ENCODE results near the gene TNS4. TPM values are rescaled to one million over a fixed set of nuclear protein-coding genes. Genes with fewer than 3 reads are reported as not detected.
A peak's percentile ranks its signal among the peaks of the same experiment; 100 is the strongest.

The TNS4 gene
- total and polyA plus RNA-seq, 2 of the 4 experiments (the other 2 are of a cell fraction), result not detected

DNA sequence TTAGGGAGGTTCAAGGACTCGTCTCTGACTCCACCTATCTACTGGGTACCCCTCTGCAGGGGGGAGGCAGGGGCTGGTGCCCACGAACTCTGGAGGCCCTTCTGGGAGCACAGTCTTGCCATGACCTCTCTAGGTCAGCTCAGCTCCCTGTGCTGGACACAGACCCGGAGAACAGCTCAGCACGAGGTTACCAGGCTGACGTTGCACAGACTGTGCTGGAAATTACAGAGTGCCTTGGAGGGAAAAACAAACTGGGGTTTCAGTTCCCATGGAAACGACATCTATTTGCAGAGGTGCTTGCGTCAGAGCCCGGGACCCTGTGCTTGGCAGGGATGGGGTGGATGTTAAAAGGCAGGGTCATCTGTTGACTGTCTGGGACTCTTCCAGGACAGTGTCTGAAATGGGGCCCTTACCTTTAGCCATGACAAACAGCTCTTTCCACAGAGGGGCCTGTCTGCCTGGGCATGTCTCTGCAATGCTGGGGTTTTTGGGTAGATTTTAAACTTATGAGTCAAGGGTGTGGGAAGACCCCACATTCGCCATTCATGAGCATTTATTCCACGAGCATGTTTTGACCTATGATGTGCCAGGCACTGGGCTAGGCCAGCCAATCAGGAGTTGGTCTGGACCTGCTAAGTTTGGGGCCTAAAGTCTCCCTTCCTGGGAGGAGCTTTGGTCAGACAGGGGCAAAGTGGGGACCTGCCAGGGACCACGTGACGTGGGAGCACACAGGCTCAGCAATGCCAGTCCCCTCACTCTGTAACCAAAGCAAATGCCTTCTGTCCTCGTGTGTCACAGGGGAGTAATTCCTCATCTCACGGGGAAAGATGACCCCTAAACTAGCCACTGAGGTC is 41.4 kb upstream of the TNS4 start (continued):
- TF ChIP-seq, protein P1, sequence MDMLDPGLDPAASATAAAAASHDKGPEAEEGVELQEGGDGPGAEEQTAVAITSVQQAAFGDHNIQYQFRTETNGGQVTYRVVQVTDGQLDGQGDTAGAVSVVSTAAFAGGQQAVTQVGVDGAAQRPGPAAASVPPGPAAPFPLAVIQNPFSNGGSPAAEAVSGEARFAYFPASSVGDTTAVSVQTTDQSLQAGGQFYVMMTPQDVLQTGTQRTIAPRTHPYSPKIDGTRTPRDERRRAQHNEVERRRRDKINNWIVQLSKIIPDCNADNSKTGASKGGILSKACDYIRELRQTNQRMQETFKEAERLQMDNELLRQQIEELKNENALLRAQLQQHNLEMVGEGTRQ (IDR thresholded peaks at IDR 0.05; ENCODE audit: low read depth, low read length), result peak; percentile 81
- peak; percentile 66; the same call in 1 of the 2 replicates for TF ChIP-seq MAZ (IDR thresholded peaks at IDR 0.05; ENCODE audit: borderline replicate concordance, low read depth, low read length)
